K562 (cell line): ENCODE data around the gene NOTCH3. TPM values are rescaled to one million over a fixed set of nuclear protein-coding genes. Genes with fewer than 3 reads are reported as not detected.

ENCODE experiments used
- ATAC-seq: fragments of 200-7000 bp; cut with Tn5 transposase; 3 replicates; pipeline ENCODE4 v1.9.1; 2020; ENCODE audit warnings: moderate library complexity
- BruUV-seq: library from RNA; stranded (reverse); fragments of 400-500 nt; replicated peaks from 2 replicates; lab custom pipeline; 2021; lab: Mats Ljungman, UMichigan
- CTCF ChIA-PET: fragments of 300-600 bp; formaldehyde crosslinking; extraction: SDS; loops from one replicate; lab custom pipeline; 2021; ENCODE audit warnings: low intra/inter-chr PET ratio; lab: Yijun Ruan, JAX
- POLR2A ChIA-PET: fragments of 300-600, 350-650 bp; sonication (Branson Sonifier 250); formaldehyde crosslinking; extraction: SDS; loops from one replicate; lab custom pipeline; 2021; ENCODE audit warnings: antibody characterized with exemption, inconsistent platforms; lab: Yijun Ruan, JAX
- DNase-seq, 4 experiments: peaks; one replicate each; pipeline versions ENCODE4 v3.0.0 to v3.0.0-alpha.2; 2011 to 2018; ENCODE audit warnings: low spot score in 3 of 4, mixed read lengths in 3 of 4; ENCODE audit errors: extremely low read depth in 1 of 4
- FAIRE-seq: peaks from 2 replicates; lab custom pipeline; 2011; peaks lifted over from hg19 to GRCh38; lab: Jason Lieb, UNC
- H2AFZ ChIP-seq: 2 replicates; pipeline ENCODE4 v1.6.0; 2011; ENCODE audit warnings: low read depth, low read length, control low read depth, inconsistent platforms
- H3K27ac ChIP-seq: fragments of 200-600 bp; 3 replicates; pipeline ENCODE4 v1.8.0; 2011; ENCODE audit warnings: low read depth, mild to moderate bottlenecking, control low read depth, inconsistent platforms, low read length, moderate library complexity, mixed read lengths; ENCODE audit errors: extremely low read depth
- H3K27me3 ChIP-seq, 2 experiments: fragments of 300-600 bp in 1 of 2; 2 replicates in 1 of 2; 3 replicates in 1 of 2; pipeline versions ENCODE4 v1.6.0 to v1.8.0; 2011; ENCODE audit warnings: inconsistent platforms in 2 of 2, low read length in 2 of 2, mild to moderate bottlenecking in 1 of 2, mixed read lengths in 1 of 2, moderate library complexity in 1 of 2; ENCODE audit not compliant: control insufficient read depth in 2 of 2, insufficient read depth in 2 of 2
- H3K36me3 ChIP-seq: fragments of 300-600 bp; 3 replicates; pipeline ENCODE4 v1.8.0; 2011; ENCODE audit warnings: mild to moderate bottlenecking, low read length, inconsistent platforms; ENCODE audit not compliant: control insufficient read depth, insufficient read depth
- H3K4me1 ChIP-seq, 2 experiments: fragments of 200-600 bp in 1 of 2; replicated peaks in 1 of 2; 2 replicates in 1 of 2; 3 replicates in 1 of 2; pipeline versions ENCODE4 v1.5.1 to v1.8.0; 2011; ENCODE audit warnings: inconsistent platforms in 2 of 2, low read length in 2 of 2, mild to moderate bottlenecking in 1 of 2, mixed read lengths in 1 of 2, moderate library complexity in 1 of 2; ENCODE audit not compliant: control insufficient read depth in 2 of 2, insufficient read depth in 2 of 2
- H3K4me2 ChIP-seq: 2 replicates; pipeline ENCODE4 v1.6.1; 2011; ENCODE audit warnings: low read length, control low read depth, inconsistent platforms, mixed read lengths; ENCODE audit not compliant: insufficient read depth
- H3K4me3 ChIP-seq: fragments of 200-600 bp; sonication (generic), shearing (Covaris generic); 2 replicates; pipeline ENCODE4 v1.5.1; 2016; ENCODE audit warnings: control low read depth, inconsistent platforms
- H3K79me2 ChIP-seq: fragments of 200-600 bp; 3 replicates; pipeline ENCODE4 v1.8.0; 2011; ENCODE audit warnings: low read length, inconsistent platforms; ENCODE audit not compliant: control insufficient read depth, insufficient read depth
- H3K9ac ChIP-seq, 2 experiments: 2 replicates each; pipeline versions ENCODE4 v1.6.0 to v1.6.1; 2011; ENCODE audit warnings: low read depth in 2 of 2, low read length in 2 of 2, control low read depth in 1 of 2, inconsistent platforms in 1 of 2, mild to moderate bottlenecking in 1 of 2, mixed read lengths in 1 of 2; ENCODE audit not compliant: insufficient read depth in 1 of 2
- H3K9me1 ChIP-seq: one replicate; pipeline ENCODE4 v1.6.0; 2011; ENCODE audit warnings: inconsistent platforms, mild to moderate bottlenecking, low read length, moderate library complexity; ENCODE audit not compliant: control insufficient read depth, insufficient read depth
- H3K9me3 ChIP-seq: replicated peaks from 2 replicates; pipeline ENCODE4 v1.5.1; 2011; ENCODE audit warnings: low read depth, low read length, inconsistent platforms; ENCODE audit not compliant: control insufficient read depth, insufficient read depth
- H4K20me1 ChIP-seq: replicated peaks from 2 replicates; pipeline ENCODE4 v1.6.1; 2011; ENCODE audit warnings: low read length, inconsistent platforms, mixed read lengths; ENCODE audit not compliant: control insufficient read depth, insufficient read depth
- E2F3 ChIP-seq: fragments of 250-450 bp; sonication (Bioruptor Pico); IDR thresholded peaks from 2 replicates; pipeline ENCODE4 v1.4.0; 2020; ENCODE audit warnings: mild to moderate bottlenecking
- ZNF280B ChIP-seq: fragments of 250-450 bp; sonication (Bioruptor Pico); IDR thresholded peaks from 2 replicates; pipeline ENCODE4 v1.5.1; 2021; ENCODE audit warnings: mild to moderate bottlenecking
- WGBS: fragments of 100-300 bp; shearing (Covaris generic); methylation state at CpG from one replicate; pipeline ENCODE4 v1.1.6; 2016; ENCODE audit warnings: low coverage, mixed read lengths; ENCODE audit not compliant: insufficient coverage; ENCODE audit errors: missing lambda C conversion rate; 5-methylcytosine and 5-hydroxymethylcytosine counted together
- in situ Hi-C: fragments of 300-500 bp; cut with MboI; formaldehyde crosslinking; loops from 4 replicates; pipeline ENCODE4 v1.15.0; 2018; ENCODE audit warnings: inconsistent platforms, mixed read lengths
- intact Hi-C: fragments of 100-400 bp; cut with micrococcal nuclease; formaldehyde crosslinking; loops from 2 replicates; pipeline ENCODE4 v1.14.2; 2022
- polyA plus RNA-seq, 8 experiments: library from polyadenylated mRNA; depleted of rRNA in 4 of 8; stranded (reverse) in 5 of 8; unstranded in 3 of 8; fragments of >200 nt; fragmentation: Nextera tagmentation in 2 of 8; fragmentation: Illumina TruSeq in 1 of 8; extraction: Ambion mirVana in 2 of 8; extraction: Trizol in 1 of 8; gene quantifications; 2 replicates each; pipeline versions ENCODE4 v1.2.1 to v1.2.3, GENCODE V29; 2011 to 2014; ENCODE audit warnings: inconsistent platforms in 1 of 8, missing spikeins in 1 of 8
- total RNA-seq, 7 experiments: library from RNA; depleted of rRNA in 6 of 7; stranded (reverse); fragments of >200 nt in 6 of 7; fragmentation: Illumina TruSeq in 2 of 7; extraction: Trizol in 2 of 7; gene quantifications; 2 replicates each; pipeline versions ENCODE4 v1.2.1 to v1.2.3, GENCODE V29; 2011 to 2021; ENCODE audit warnings: low replicate concordance in 1 of 7
- TF ChIP-seq, protein P1 (sequence below): sonication (generic); formaldehyde crosslinking; IDR thresholded peaks from 2 replicates; pipeline ENCODE4 v1.8.0; 2023; ENCODE audit warnings: mild to moderate bottlenecking, missing genetic modification reagents

The NOTCH3 gene
- total and polyA plus RNA-seq, 9 of the 15 experiments (the other 6 are each of a cell fraction or from before 2014, with no cell fraction given), result under 0.01 to 1.2 (median 0.16) TPM

DNA sequence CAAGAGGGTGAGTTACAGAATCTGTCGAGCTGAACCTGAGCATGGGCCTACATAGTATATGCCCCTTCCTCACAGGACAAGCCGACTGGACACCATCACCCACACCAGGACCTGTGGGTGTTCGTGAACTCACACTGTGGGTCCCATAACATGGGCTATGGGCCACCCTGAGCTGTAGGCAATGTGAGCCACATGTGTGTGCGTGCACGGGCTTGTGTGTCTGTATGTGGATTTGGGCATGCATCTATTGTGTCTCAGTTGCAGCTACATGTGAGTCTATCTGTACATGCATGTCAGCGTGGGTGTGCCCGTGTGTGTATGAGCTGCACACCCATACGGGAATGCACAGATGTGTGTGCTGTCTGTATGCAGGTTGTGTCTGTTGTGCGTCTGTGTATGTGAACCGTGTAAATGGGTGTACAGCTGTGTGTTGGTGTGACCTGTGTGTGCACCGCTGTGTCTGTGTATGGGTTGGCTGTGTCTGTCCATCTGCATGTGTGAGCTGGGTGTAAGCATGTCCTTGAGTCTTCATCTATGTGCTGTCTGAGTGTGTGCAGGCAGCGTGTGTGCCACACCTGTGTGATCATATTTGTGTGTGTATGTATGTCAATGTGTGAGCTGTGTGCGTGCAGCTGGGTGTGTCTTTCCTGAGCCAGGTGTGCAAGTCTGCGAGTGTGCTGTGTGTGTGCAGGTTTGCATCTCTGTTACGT is 1.7 kb downstream of the NOTCH3 start:
- TF ChIP-seq E2F3 (CRISPR knock-in tag), result no peak
- TF ChIP-seq, protein P1, sequence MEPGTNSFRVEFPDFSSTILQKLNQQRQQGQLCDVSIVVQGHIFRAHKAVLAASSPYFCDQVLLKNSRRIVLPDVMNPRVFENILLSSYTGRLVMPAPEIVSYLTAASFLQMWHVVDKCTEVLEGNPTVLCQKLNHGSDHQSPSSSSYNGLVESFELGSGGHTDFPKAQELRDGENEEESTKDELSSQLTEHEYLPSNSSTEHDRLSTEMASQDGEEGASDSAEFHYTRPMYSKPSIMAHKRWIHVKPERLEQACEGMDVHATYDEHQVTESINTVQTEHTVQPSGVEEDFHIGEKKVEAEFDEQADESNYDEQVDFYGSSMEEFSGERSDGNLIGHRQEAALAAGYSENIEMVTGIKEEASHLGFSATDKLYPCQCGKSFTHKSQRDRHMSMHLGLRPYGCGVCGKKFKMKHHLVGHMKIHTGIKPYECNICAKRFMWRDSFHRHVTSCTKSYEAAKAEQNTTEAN (CRISPR knock-in tag), result no peak
- Histone ChIP-seq H3K27ac (no peak overlapping the region), H2AFZ (no peak overlapping the region), H3K9me3 (no peaks in the 10 kb centered on the region), H3K4me1 (peaks cover 0 to 23% of the 10 kb centered on the region in 2 experiments; a peak in 2 of 5 replicates), H3K9me1 (no peaks in the 10 kb centered on the region), H3K27me3 (peaks cover 8 to 30% of the 10 kb centered on the region in 2 experiments; a peak in 4 of 5 replicates), H3K4me2 (no peak overlapping the region), H4K20me1 (no peaks in the 10 kb centered on the region; the same call in 1 of the 2 replicates), H3K4me3 (no peak overlapping the region), H3K36me3 (no peaks in the 10 kb centered on the region), H3K9ac (no peak overlapping the region; a peak in 1 of 4 replicates), H3K79me2 (no peaks in the 10 kb centered on the region)
- WGBS, result 35% methylated on average over 15 of the region's 15 CpGs
- POLR2A ChIA-PET, result no interaction called here
- in situ Hi-C loops (no loop called here), intact Hi-C loops (no loop called here)
- FAIRE-seq (no peak), DNase-seq (no peak), ATAC-seq (no peak)
- BruUV-seq, result no TSS peak
- CTCF ChIA-PET, result no interaction called here

DNA sequence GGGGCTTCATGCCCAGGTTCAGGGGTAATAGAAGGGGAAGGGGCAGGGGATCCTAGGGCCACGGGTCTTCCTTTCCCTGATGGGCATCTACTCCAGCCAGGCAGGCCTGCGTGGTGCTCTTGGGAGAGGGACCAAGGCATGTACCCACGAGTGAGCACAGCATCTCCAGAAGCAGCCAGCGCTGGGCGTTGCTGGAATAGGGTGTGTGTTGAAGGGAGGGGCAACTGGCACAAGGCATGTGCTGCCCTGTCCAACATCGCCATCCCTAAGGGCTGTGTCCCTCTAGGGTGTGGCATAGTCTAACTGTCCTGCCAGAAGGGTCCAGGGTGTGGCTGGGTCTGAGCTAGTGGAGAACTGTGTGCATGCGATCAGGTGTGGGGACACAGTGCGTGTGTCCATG is 2.9 kb downstream of the NOTCH3 start:
- BruUV-seq, result no TSS peak
- ChIA-PET CTCF (no interaction called here), POLR2A (no interaction called here)
- no peak for TF ChIP-seq ZNF280B (CRISPR knock-in tag)

More for the DNA sequence above, 2.9 kb downstream of the NOTCH3 start:
- intact Hi-C loops (no loop called here), in situ Hi-C loops (no loop called here)
- H3K9me1 ChIP-seq, result no peaks in the 10 kb centered on the region
- H3K4me1 ChIP-seq, result peaks cover 0 to 23% of the 10 kb centered on the region in 2 experiments; a peak in 2 of 5 replicates
- H3K9me3 ChIP-seq, result no peaks in the 10 kb centered on the region
- ATAC-seq (no peak), DNase-seq (no peak), FAIRE-seq (no peak)
- no peaks in the 10 kb centered on the region for H3K79me2 ChIP-seq
- H3K4me3 ChIP-seq, result no peak overlapping the region
- no peaks in the 10 kb centered on the region for H3K36me3 ChIP-seq
- H3K27ac ChIP-seq, result no peak overlapping the region
- H3K4me2 ChIP-seq, result no peak overlapping the region
- 3% methylated on average over 8 of the region's 8 CpGs for WGBS
- H3K9ac ChIP-seq, result no peak overlapping the region
- peaks cover 8 to 32% of the 10 kb centered on the region in 2 experiments; a peak in 4 of 5 replicates for H3K27me3 ChIP-seq
- no peak overlapping the region for H2AFZ ChIP-seq
- no peaks in the 10 kb centered on the region; the same call in 1 of the 2 replicates for H4K20me1 ChIP-seq
